Liver (tissue), 3 donors: Measurements from ENCODE around the gene TXNDC17.

ENCODE experiments used
- CTCF ChIP-seq: fragments of 150-350 bp; IDR thresholded peaks from 2 replicates; pipeline ENCODE4 v1.5.1; 2017; ENCODE audit warnings: improper control_type of control experiment, low read depth, low read length; ENCODE audit not compliant: missing input control
- MAX ChIP-seq: IDR thresholded peaks from 2 replicates; pipeline ENCODE4 v1.6.1; 2016; ENCODE audit warnings: antibody characterized with exemption
- RAD21 ChIP-seq, 2 donors: IDR thresholded peaks; 2 replicates each; pipeline ENCODE4 v1.6.1; 2016; ENCODE audit warnings: antibody characterized with exemption in 2 of 2, mild to moderate bottlenecking in 2 of 2
- RXRA ChIP-seq, 2 donors: IDR thresholded peaks; 2 replicates each; pipeline ENCODE4 v1.6.1; 2017 to 2018; ENCODE audit warnings: antibody characterized with exemption in 2 of 2, mild to moderate bottlenecking in 1 of 2
- SP1 ChIP-seq: IDR thresholded peaks from 2 replicates; pipeline ENCODE4 v1.6.1; 2018; ENCODE audit warnings: antibody characterized with exemption, mild to moderate bottlenecking
- donor health status: healthy.
- donor health status: healthy.

- TF ChIP-seq SP1 (no peak), MAX (no peak), RAD21 (IDR thresholded peaks at IDR 0.05) (no peak), RXRA (IDR thresholded peaks at IDR 0.05) (no peak), CTCF (no peak)
Observed at GRCh38 chr17:6608321-6608720, 32.5 kb upstream of the TXNDC17 start.
